Kidney (tissue), 14 donors: ENCODE measurements around the gene MTAP. TPM values are rescaled to one million over a fixed set of nuclear protein-coding genes. Genes with fewer than 3 reads are reported as not detected.

Experiments
- DNase-seq, 5 donors: peaks; one replicate each; pipeline ENCODE4 v3.0.0-alpha.2; 2013 to 2020
- FAIRE-seq: peaks from 2 replicates; lab custom pipeline; 2012; peaks lifted over from hg19 to GRCh38; lab: Jason Lieb, UNC
- H3K27ac ChIP-seq, 2 donors: one replicate each; pipeline ENCODE4 v1.7.0; 2013; ENCODE audit warnings: low read depth in 2 of 2, low read length in 2 of 2, inconsistent platforms in 1 of 2
- H3K27me3 ChIP-seq: one replicate; pipeline ENCODE4 v1.7.1; 2013; ENCODE audit warnings: low read length, inconsistent platforms; ENCODE audit not compliant: control insufficient read depth, insufficient read depth
- H3K36me3 ChIP-seq, 3 donors: one replicate each; pipeline versions ENCODE4 v1.7.0 to v1.7.1; 2013; ENCODE audit warnings: low read length in 3 of 3, control low read depth in 1 of 3, inconsistent platforms in 1 of 3; ENCODE audit not compliant: insufficient read depth in 3 of 3, control insufficient read depth in 2 of 3
- H3K4me1 ChIP-seq, 3 donors: one replicate each; pipeline versions ENCODE4 v1.7.0 to v1.7.1; 2013; ENCODE audit warnings: low read length in 3 of 3, inconsistent platforms in 1 of 3, low read depth in 1 of 3; ENCODE audit not compliant: control insufficient read depth in 2 of 3, insufficient read depth in 2 of 3
- H3K4me3 ChIP-seq, 3 donors: one replicate each; pipeline versions ENCODE4 v1.7.0 to v1.8.1; 2013; ENCODE audit warnings: low read length in 3 of 3, control low read depth in 1 of 3, inconsistent platforms in 1 of 3
- H3K9ac ChIP-seq, 3 donors: one replicate each; pipeline versions ENCODE4 v1.7.0 to v1.7.1; 2013; ENCODE audit warnings: low read length in 3 of 3, control low read depth in 1 of 3, inconsistent platforms in 1 of 3
- H3K9me3 ChIP-seq, 3 donors: one replicate each; pipeline versions ENCODE4 v1.7.0 to v1.7.1; 2013; ENCODE audit warnings: low read length in 3 of 3, control low read depth in 1 of 3, inconsistent platforms in 1 of 3; ENCODE audit not compliant: control insufficient read depth in 2 of 3, insufficient read depth in 1 of 3
- intact Hi-C: fragments of 100-400 bp; cut with DNase I; formaldehyde crosslinking; loops from one replicate; pipeline ENCODE4 v1.11.1; 2022
- polyA plus RNA-seq: library from polyadenylated mRNA; stranded (reverse); fragments of 350-450 nt; fragmentation: Illumina TruSeq; extraction: RNeasy Lipid Tissue Mini Kit (QIAGEN cat#74804); gene quantifications from one replicate; pipeline ENCODE4 v1.2.3, GENCODE V29; 2014; ENCODE audit warnings: low read depth, low replicate concordance; ENCODE audit not compliant: insufficient read depth
- total RNA-seq: library from RNA; stranded (reverse); fragmentation: NEBNext Ultra II Directional; extraction: Animal tissue kit (Norgen Biotek cat#: 25700); gene quantifications from one replicate; pipeline ENCODE4 v1.2.1, GENCODE V29; 2021
- TF ChIP-seq, protein P1 (sequence below): IDR thresholded peaks from 3 replicates; pipeline ENCODE4 v1.5.1; 2012; ENCODE audit warnings: mild to moderate bottlenecking, moderate library complexity, borderline replicate concordance; ENCODE audit not compliant: insufficient read depth; ENCODE audit errors: extremely low read depth
- donor health status: control.
- donor health status: control.
- donor health status: control.
- donor health status: control.
- donor health status: control.
- donor health status: DM: yes; HTN: yes; CAD: no.
- donor health status: Normal renal cell carcinoma (clear cell type).

MTAP gene
- total and polyA plus RNA-seq, 2 donors from 2014 or later: 11.2 to 42.4 TPM

DNA sequence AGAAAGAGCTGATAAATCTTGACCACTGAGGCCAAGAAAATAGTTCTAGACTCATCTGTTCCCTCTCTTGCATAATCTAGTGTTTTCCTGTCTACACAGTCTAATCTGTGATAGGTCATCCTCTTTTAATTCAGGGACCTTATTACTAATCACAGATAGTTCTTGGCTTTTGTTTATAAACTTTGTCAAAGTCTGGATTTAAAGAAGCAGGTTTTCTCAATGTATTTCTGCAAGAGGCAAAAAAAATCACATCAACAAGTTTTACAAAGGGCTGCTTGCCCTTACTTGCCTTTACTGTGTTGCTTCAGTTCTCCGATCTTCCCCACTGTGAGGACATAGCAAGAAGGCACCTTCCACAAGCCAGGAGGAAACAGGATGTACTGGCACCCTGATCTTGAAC lies 43.9 kb upstream of the MTAP start:
- DNase-seq (no peak), FAIRE-seq (no peak)
- no peak overlapping the region for H3K4me3 ChIP-seq
- intact Hi-C loops: no loop called here
- H3K27me3 ChIP-seq: no peaks in the 10 kb centered on the region
- H3K9ac ChIP-seq: no peak overlapping the region
- TF ChIP-seq, protein P1, sequence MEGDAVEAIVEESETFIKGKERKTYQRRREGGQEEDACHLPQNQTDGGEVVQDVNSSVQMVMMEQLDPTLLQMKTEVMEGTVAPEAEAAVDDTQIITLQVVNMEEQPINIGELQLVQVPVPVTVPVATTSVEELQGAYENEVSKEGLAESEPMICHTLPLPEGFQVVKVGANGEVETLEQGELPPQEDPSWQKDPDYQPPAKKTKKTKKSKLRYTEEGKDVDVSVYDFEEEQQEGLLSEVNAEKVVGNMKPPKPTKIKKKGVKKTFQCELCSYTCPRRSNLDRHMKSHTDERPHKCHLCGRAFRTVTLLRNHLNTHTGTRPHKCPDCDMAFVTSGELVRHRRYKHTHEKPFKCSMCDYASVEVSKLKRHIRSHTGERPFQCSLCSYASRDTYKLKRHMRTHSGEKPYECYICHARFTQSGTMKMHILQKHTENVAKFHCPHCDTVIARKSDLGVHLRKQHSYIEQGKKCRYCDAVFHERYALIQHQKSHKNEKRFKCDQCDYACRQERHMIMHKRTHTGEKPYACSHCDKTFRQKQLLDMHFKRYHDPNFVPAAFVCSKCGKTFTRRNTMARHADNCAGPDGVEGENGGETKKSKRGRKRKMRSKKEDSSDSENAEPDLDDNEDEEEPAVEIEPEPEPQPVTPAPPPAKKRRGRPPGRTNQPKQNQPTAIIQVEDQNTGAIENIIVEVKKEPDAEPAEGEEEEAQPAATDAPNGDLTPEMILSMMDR: no peak
- no peaks in the 10 kb centered on the region for H3K36me3 ChIP-seq
- no peak overlapping the region for H3K27ac ChIP-seq
- H3K9me3 ChIP-seq: no peaks in the 10 kb centered on the region
- H3K4me1 ChIP-seq: no peaks in the 10 kb centered on the region

GRCh38 chr9:21761309-21761901 lies 41.0 kb upstream of the MTAP start:
- no peak overlapping the region for H3K9ac ChIP-seq
- no peaks in the 10 kb centered on the region for H3K27me3 ChIP-seq
- DNase-seq (no peak), FAIRE-seq (no peak)
- H3K4me1 ChIP-seq: no peaks in the 10 kb centered on the region
- H3K36me3 ChIP-seq: no peaks in the 10 kb centered on the region
- H3K27ac ChIP-seq: no peak overlapping the region
- no peak overlapping the region for H3K4me3 ChIP-seq
- no peaks in the 10 kb centered on the region for H3K9me3 ChIP-seq
- TF ChIP-seq, protein P1: no peak
- intact Hi-C loops: no loop called here

- Histone ChIP-seq H3K4me3 (no peak overlapping the region), H3K9me3 (no peaks in the 10 kb centered on the region), H3K4me1 (no peaks in the 10 kb centered on the region), H3K27me3 (no peaks in the 10 kb centered on the region), H3K9ac (no peak overlapping the region), H3K27ac (no peak overlapping the region), H3K36me3 (no peaks in the 10 kb centered on the region)
- no peak for FAIRE-seq
- DNase-seq: no peak
- intact Hi-C loops: no loop called here
- TF ChIP-seq, protein P1: no peak
Observed at GRCh38 chr9:21762064-21762463, 40.4 kb upstream of the MTAP start.

DNA sequence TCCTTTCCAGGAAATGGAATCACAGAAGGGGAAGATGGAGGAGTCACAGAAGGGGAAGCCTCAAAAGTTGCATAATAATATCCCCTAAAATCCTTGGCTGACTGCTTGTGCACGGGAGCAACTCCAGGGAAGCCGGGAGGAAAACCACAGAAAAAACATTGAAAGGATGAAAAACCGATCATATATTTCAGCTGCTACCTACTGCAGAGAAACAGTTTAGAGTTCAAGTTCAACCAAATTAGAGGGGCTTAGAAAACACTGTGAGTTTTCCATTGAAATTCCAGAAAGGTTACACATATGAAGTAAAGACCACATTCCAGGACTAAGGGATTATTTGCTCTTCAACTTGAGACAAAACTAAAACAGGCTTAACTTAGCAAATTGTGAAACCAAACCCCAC lies 37.6 kb upstream of the MTAP start:
- Histone ChIP-seq H3K27me3 (no peaks in the 10 kb centered on the region), H3K9ac (no peak overlapping the region), H3K36me3 (no peaks in the 10 kb centered on the region), H3K4me3 (no peak overlapping the region), H3K27ac (no peak overlapping the region), H3K4me1 (no peaks in the 10 kb centered on the region), H3K9me3 (no peaks in the 10 kb centered on the region)
- TF ChIP-seq, protein P1: no peak
- intact Hi-C loops: no loop called here
- DNase-seq (no peak), FAIRE-seq (no peak)
